Dermis microvascular lymphatic vessel endothelial cell (primary cell): ENCODE results near the gene CT45A10. TPM values are rescaled to one million over a fixed set of nuclear protein-coding genes. Genes with fewer than 3 reads are reported as not detected.
"Not testable (repeated sequence)": the region's sequence is repeated elsewhere in the genome, so short reads cannot be mapped to it uniquely, and the experiment has no call there.

Experiments
- DNase-seq, 2 donors: peaks; one replicate each; pipeline versions ENCODE4 v3.0.0 to v3.0.0-alpha.2; 2010; ENCODE audit warnings: low read depth in 2 of 2
- total RNA-seq: library from RNA; depleted of rRNA; stranded (reverse); fragments of >200 nt; gene quantifications from 2 replicates; pipeline ENCODE4 v1.2.1, GENCODE V29; 2014

The CT45A10 gene, protein sequence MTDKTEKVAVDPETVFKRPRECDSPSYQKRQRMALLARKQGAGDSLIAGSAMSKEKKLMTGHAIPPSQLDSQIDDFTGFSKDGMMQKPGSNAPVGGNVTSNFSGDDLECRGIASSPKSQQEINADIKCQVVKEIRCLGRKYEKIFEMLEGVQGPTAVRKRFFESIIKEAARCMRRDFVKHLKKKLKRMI
- not detected in 2 replicates for total RNA-seq

DNA sequence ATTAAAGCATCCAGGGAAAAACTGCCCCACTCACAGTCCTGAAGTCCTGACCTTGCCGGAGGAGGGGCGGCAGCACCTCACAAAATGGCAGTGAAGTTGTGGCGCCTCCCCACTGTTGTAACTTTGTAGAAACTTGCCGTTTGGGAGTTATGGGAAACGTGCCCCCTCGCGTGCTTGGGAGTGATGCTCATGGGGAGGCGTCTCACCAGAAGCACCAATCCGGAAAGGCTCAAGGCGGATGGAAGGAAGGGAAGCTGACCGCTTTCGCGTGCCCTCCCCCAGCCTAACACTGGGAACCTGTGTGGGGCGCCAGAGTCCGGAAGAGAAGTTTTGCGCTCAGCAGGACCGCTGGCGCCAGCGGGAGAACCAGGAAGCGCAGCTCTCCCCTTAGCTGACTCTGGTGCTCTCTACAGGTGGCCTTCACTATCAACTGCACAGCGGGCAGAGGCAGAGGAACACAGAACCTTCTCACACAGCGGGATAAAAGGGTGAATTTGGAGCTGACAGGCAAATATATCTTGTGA lies at the start of gene CT45A10, which contains the start of gene SAGE1:
CT45A10 (minus strand) TSS at position 151 of the 524 bp plus-strand sequence. CDS start 8,100 bp downstream, outside the sequence.
SAGE1 (plus strand) TSS at position 423 of the 524 bp plus-strand sequence. CDS start 2,527 bp downstream, outside the sequence.
- DNase-seq = no peak

- DNase-seq = peak; percentile 10 to 40
Measured at GRCh38 chrX:135931644-135932487, 38.6 kb upstream of the CT45A10 start.

DNA sequence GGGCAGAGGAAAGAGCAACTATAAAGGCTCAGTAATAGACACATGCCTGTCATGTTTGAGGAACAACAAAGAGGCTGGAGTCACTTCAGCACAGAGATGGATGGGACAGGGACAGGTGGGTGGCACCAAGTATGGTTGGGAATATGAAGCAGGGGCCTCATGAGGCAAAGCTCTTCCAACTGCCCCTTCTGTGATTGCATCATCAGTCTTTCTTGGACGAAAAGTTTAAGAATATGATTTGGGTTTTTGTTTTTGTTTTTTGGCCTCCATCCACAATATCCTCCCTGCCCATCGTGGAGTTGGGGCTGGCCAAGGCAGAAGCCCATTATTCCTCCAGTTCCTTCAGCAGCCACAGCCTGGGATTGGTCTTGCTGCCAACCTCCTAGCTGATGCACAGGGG lies 34.7 kb upstream of the CT45A10 start:
- DNase-seq = no peak

- peak in 1 of 2 donors; percentile 6 for DNase-seq
Measured at GRCh38 chrX:135923353-135923752, 30.1 kb upstream of the CT45A10 start.

- not testable (repeated sequence) for DNase-seq
Measured at GRCh38 chrX:135920516-135920915, 27.3 kb upstream of the CT45A10 start.

GRCh38 chrX:135914404-135914803 lies 21.2 kb upstream of the CT45A10 start:
- no peak for DNase-seq

DNA sequence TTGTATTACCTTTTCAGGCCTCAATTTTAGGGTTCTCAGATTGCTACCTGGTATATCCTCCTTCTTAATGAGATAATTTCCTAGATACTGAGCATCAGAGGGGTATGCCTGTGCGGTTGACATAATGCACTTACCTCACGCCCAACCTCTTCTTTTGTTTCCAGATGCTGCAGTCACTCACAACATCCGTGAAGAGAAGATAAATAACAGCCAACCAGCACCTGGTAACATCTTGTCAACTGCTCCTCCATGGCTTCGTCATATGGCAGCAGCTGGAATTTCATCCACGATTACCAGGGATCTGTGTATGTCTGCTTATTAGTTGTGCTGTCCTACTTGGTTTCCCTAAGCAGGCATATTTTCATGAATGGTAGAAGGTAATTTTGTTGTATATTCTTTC lies 17.0 kb upstream of the CT45A10 start:
- no peak for DNase-seq

DNA sequence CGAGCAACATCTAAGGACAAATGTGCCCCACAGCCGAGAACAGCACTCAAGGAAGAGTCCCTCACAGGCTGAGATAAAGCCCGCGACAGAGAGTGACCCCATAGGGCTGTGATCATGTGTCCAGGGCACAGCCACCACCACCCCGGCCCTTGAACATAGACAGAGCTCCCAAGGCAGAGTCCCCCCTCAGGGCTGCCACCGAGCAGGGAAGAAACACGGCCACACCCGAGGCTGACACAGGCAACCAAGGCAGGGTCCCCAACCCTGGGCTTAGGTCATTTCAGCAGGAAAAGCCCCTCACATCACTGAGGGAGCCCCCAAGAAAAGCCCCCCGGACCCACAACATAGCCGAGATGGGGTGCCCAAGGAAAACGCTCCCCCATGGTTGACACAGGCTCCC lies 463 bp downstream of the CT45A10 start:
- no peak for DNase-seq

DNA sequence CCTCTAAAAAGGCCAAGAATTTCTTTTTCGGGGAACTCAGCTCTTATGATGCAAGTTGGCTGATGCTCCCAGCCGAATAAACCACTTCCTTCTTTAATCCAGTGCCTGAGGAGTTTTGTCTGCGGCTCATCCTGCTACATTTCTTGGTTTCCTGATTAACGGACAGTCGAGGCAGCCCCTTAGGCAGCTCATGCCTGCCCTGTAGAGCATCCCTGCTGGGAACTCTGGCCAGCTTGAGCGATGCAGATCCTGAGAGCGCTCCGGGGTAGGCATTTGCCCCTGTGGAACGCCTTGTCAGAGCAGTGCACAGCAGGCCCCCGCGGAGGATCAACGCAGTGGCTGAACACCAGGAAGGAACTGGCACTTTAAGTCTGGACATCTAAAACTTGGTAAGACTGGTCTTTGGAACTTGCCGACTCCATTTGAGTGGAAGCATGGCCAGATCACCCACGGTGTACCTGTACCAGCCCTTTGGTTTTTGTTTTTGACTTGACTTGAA lies 3.1 kb downstream of the CT45A10 start:
- DNase-seq = no peak

DNA sequence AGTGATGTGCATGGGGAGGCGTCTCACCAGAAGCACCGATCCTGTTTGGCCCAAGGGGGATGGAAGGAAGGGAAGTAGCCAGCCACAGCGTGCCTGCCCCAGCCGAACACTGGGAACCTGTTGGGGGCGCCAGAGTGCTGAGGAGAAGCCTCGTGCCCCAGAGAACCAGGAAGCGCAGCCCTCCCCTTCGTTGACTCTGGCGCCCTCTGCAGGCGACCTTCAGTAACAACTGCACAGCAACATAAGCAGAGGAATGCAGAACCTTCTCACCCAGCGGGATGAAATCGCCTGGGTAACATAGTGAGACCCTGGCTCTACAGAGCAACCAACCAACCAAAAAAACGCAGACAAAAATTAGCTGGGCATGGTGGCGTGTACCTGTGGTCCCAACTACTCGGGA lies 4.3 kb downstream of the CT45A10 start:
- DNase-seq = not testable (repeated sequence)

- not testable (repeated sequence) for DNase-seq
Measured at GRCh38 chrX:135888230-135888629, 5.0 kb downstream of the CT45A10 start.

- DNase-seq = not testable (repeated sequence)
Measured at GRCh38 chrX:135882741-135883140, 10.5 kb downstream of the CT45A10 start.

GRCh38 chrX:135871712-135872111 lies 21.5 kb downstream of the CT45A10 start, which contains the start of gene CT45A9:
Gene CT45A9, minus strand, starts transcription at chrX:135871812. Its CDS starts 3,751 bp downstream, at chrX:135868061.
- not testable (repeated sequence) for DNase-seq

DNA sequence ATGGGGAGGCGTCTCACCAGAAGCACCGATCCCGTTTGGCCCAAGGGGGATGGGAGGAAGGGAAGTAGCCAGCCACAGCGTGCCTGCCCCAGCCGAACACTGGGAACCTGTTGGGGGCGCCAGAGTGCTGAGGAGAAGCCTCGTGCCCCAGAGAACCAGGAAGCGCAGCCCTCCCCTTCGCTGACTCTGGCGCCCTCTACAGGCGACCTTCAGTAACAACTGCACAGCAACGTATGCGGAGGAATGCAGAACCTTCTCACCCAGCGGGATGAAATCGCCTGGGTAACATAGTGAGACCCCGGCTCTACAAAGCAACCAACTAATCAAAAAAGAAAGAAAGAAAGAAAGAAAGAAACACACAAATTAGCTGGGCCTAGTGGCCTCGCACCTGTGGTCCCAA lies 38.8 kb downstream of the CT45A10 start, which contains the start of gene CT45A8:
CT45A8 (minus strand) TSS at position 101 of the 400 bp plus-strand sequence. CDS start 3,755 bp downstream, outside the sequence.
- DNase-seq = not testable (repeated sequence)

DNA sequence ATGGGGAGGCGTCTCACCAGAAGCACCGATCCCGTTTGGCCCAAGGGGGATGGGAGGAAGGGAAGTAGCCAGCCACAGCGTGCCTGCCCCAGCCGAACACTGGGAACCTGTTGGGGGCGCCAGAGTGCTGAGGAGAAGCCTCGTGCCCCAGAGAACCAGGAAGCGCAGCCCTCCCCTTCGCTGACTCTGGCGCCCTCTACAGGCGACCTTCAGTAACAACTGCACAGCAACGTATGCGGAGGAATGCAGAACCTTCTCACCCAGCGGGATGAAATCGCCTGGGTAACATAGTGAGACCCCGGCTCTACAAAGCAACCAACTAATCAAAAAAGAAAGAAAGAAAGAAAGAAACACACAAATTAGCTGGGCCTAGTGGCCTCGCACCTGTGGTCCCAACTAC lies 56.1 kb downstream of the CT45A10 start, which contains the start of gene CT45A7:
CT45A7 (minus strand) TSS at position 101 of the 400 bp plus-strand sequence. CDS start 3,747 bp downstream, outside the sequence.
- not testable (repeated sequence) for DNase-seq

Other genes starting within 250 kb of the CT45A10 start
- gene CT45A1, start 179.8 kb downstream of the CT45A10 start, total RNA-seq = not detected in 2 replicates
- not detected in 2 replicates for gene CT45A3, start 125.3 kb downstream of the CT45A10 start, total RNA-seq
- not detected in 2 replicates for gene CT45A5, start 107.9 kb downstream of the CT45A10 start, total RNA-seq
- not detected in 2 replicates for gene CT45A6, start 90.7 kb downstream of the CT45A10 start, total RNA-seq
- not detected in 2 replicates for gene CT45A2, start 73.4 kb downstream of the CT45A10 start, total RNA-seq
- gene CT45A7, start 56.2 kb downstream of the CT45A10 start, total RNA-seq = not detected in 2 replicates
- not detected in 2 replicates for gene CT45A8, start 38.9 kb downstream of the CT45A10 start, total RNA-seq
- gene CT45A9, start 21.6 kb downstream of the CT45A10 start, total RNA-seq = not detected in 2 replicates
- gene SAGE1, start 272 bp upstream of the CT45A10 start, total RNA-seq = not detected in 2 replicates
- 5.4 and 6.3 TPM in 2 replicates for gene MMGT1, start 80.5 kb upstream of the CT45A10 start, total RNA-seq
- gene SLC9A6, start 92.0 kb upstream of the CT45A10 start, total RNA-seq = 16.3 and 16.6 TPM in 2 replicates